Skin epidermis (tissue), 12 donors: Measurements from ENCODE around the gene RHBDF2.
"Not testable (repeated sequence)": the region's sequence is repeated elsewhere in the genome, so short reads cannot be mapped to it uniquely, and the experiment has no call there.

Source experiments
- H3K27ac ChIP-seq, 21 experiments: fragments of 200-600 bp; sonication (generic) in 11 of 21; one replicate each; pipeline ENCODE4 v1.5.0; 2020; ENCODE audit warnings: mild to moderate bottlenecking in 3 of 21, inconsistent platforms in 2 of 21, moderate library complexity in 2 of 21
- H3K4me3 ChIP-seq, 7 experiments: fragments of 200-600 bp; sonication (generic) in 2 of 7; one replicate each; pipeline ENCODE4 v1.5.0; 2020; ENCODE audit warnings: inconsistent platforms in 2 of 7, mild to moderate bottlenecking in 2 of 7, moderate library complexity in 1 of 7

Gene RHBDF2

GRCh38 chr17:76528528-76529223, 27.5 kb upstream of the RHBDF2 start:
- Histone ChIP-seq H3K4me3 (no peak overlapping the region), H3K27ac (peak overlapping the region; percentile 38 to 94 (median 84))

- peak overlapping the region; percentile 23 to 94 (median 84) for H3K27ac ChIP-seq
- no peak overlapping the region for H3K4me3 ChIP-seq
Measured at GRCh38 chr17:76528156-76528527, 26.9 kb upstream of the RHBDF2 start.

GRCh38 chr17:76527430-76528111, 26.3 kb upstream of the RHBDF2 start:
- Histone ChIP-seq H3K4me3 (no peak overlapping the region), H3K27ac (peak overlapping the region in 16 of 21 experiments; percentile 36 to 94 (median 80))

GRCh38 chr17:76527016-76527415, 25.8 kb upstream of the RHBDF2 start:
- peak overlapping the region in 7 of 21 experiments; percentile 36 to 94 (median 79) for H3K27ac ChIP-seq
- H3K4me3 ChIP-seq, result not testable (repeated sequence)

- H3K4me3 ChIP-seq, result not testable (repeated sequence)
- H3K27ac ChIP-seq, result peak overlapping the region in 5 of 21 experiments; percentile 2 to 55 (median 39)
Measured at GRCh38 chr17:76525513-76525833, 24.2 kb upstream of the RHBDF2 start.

GRCh38 chr17:76524598-76525512, 23.6 kb upstream of the RHBDF2 start:
- H3K27ac ChIP-seq, result peak overlapping the region in 11 of 21 experiments; percentile 2 to 72 (median 31)
- no peak overlapping the region for H3K4me3 ChIP-seq

- no peak overlapping the region for H3K27ac ChIP-seq
- H3K4me3 ChIP-seq, result no peak overlapping the region
Measured at GRCh38 chr17:76523084-76524037, 22.1 kb upstream of the RHBDF2 start.

GRCh38 chr17:76521683-76522082, 20.5 kb upstream of the RHBDF2 start:
- not testable (repeated sequence) for H3K27ac ChIP-seq, H3K4me3 ChIP-seq

- H3K27ac ChIP-seq, result no peak overlapping the region
- H3K4me3 ChIP-seq, result no peak overlapping the region
Measured at GRCh38 chr17:76521262-76521661, 20.0 kb upstream of the RHBDF2 start.

- H3K4me3 ChIP-seq, result no peak overlapping the region
- H3K27ac ChIP-seq, result peak overlapping the region in 1 of 21 experiments; percentile 45
Measured at GRCh38 chr17:76519048-76519966, 18.1 kb upstream of the RHBDF2 start.

- Histone ChIP-seq H3K4me3 (no peak overlapping the region), H3K27ac (peak overlapping the region in 1 of 21 experiments; percentile 91)
Measured at GRCh38 chr17:76517638-76518038, 16.4 kb upstream of the RHBDF2 start.

GRCh38 chr17:76515274-76515949, 14.2 kb upstream of the RHBDF2 start:
- Histone ChIP-seq H3K27ac (peak overlapping the region in 20 of 21 experiments; percentile 43 to 91 (median 81)), H3K4me3 (peak overlapping the region in 4 of 7 experiments; percentile 1 to 17 (median 10))

- not testable (repeated sequence) for H3K4me3 ChIP-seq
- peak overlapping the region in 16 of 21 experiments; percentile 9 to 91 (median 82) for H3K27ac ChIP-seq
Measured at GRCh38 chr17:76514355-76514754, 13.1 kb upstream of the RHBDF2 start.

- H3K27ac ChIP-seq, result peak overlapping the region in 5 of 21 experiments; percentile 6 to 86 (median 34)
- H3K4me3 ChIP-seq, result no peak overlapping the region
Measured at GRCh38 chr17:76513306-76513692, 12.1 kb upstream of the RHBDF2 start.

- Histone ChIP-seq H3K4me3 (no peak overlapping the region), H3K27ac (peak overlapping the region in 5 of 21 experiments; percentile 6 to 86 (median 34))
Measured at GRCh38 chr17:76512366-76513305, 11.4 kb upstream of the RHBDF2 start.

GRCh38 chr17:76511668-76512365, 10.6 kb upstream of the RHBDF2 start:
- H3K27ac ChIP-seq, result no peak overlapping the region
- H3K4me3 ChIP-seq, result no peak overlapping the region
